Effector memory CD4-positive, alpha-beta T cell (primary cell): ENCODE results near the gene FNDC10.
A peak's percentile ranks its signal among the peaks of the same experiment; 100 is the strongest.
"Not testable (repeated sequence)": the region's sequence is repeated elsewhere in the genome, so short reads cannot be mapped to it uniquely, and the experiment has no call there.

Source experiments
- DNase-seq, 3 donors: peaks; one replicate each; pipeline ENCODE4 v3.0.0-alpha.2; 2020
- H3K27ac ChIP-seq: 2 replicates; pipeline ENCODE4 v1.7.0; 2013; ENCODE audit warnings: mild to moderate bottlenecking, low read length, moderate library complexity; ENCODE audit not compliant: insufficient read depth, poor library complexity, severe bottlenecking
- H3K27me3 ChIP-seq: replicated peaks from 2 replicates; pipeline ENCODE4 v1.7.0; 2013; ENCODE audit warnings: mild to moderate bottlenecking, low read length; ENCODE audit not compliant: insufficient read depth, control insufficient read depth, poor library complexity, severe bottlenecking
- H3K36me3 ChIP-seq: 2 replicates; pipeline ENCODE4 v1.7.0; 2013; ENCODE audit warnings: mild to moderate bottlenecking, low read length, moderate library complexity; ENCODE audit not compliant: control insufficient read depth, insufficient read depth
- H3K4me1 ChIP-seq: 2 replicates; pipeline ENCODE4 v1.7.0; 2013; ENCODE audit warnings: low read length, mild to moderate bottlenecking; ENCODE audit not compliant: control insufficient read depth, insufficient read depth, poor library complexity, severe bottlenecking
- H3K4me3 ChIP-seq: 2 replicates; pipeline ENCODE4 v1.7.0; 2013; ENCODE audit warnings: low read length, low read depth, mild to moderate bottlenecking; ENCODE audit not compliant: insufficient read depth, poor library complexity, severe bottlenecking
- H3K9me3 ChIP-seq: 2 replicates; pipeline ENCODE4 v1.7.0; 2013; ENCODE audit warnings: mild to moderate bottlenecking, low read length, moderate library complexity; ENCODE audit not compliant: control insufficient read depth
- total RNA-seq, 3 donors: gene quantifications; one replicate each; lab custom pipeline; 2026; lab: John Stamatoyannopoulos, UW

Gene FNDC10
- total RNA-seq, result 1.9 to 3.3 (median 2.8) reads per million in 3 donors

DNA sequence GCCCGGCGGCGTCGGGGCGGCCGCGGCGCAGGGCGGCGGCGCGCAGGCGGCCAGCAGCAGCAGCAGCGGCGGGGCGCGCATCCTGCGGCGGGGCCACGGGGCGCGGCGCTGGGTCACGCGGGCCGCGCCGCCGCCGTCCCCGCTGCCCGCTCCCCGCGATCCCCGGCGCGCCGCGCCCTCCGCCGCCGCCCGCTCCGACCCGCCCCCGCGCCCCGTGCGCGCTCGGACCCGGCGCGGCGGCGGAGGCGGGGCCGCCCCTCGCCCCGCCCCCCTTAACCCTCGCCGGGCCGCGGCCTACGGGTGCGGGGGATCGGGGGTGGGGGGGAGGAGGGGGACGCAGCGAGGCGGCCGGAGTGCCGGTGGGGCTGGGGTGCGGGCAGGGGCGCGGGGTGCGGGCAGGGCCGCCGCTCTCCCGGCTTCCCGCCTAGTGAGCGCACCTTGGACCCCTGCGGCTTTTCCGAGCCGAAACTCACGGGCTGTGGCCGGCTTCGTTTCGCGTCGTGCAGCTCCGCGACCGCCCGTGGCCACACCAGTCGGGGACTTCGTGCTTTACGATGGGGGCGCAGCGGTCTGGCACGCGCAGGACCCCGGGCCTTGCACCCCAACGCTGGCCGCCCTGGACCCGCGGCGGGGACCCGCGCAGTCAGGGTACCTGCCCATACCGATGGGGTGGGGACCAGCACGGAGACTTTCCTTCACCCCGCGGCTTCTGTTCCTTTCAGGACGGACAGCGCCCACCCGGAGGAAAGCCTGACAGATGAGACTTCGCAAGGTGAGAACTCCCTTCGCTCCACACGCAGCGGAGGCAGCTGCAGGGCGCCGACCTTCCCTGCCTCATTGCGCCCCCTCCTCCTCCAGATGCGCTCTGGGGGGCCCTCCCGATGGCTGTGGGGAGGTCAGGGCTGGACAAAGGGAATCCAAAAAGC, at the start of gene FNDC10:
FNDC10 (minus strand) TSS at position 201 of the 926 bp plus-strand sequence; CDS start at position 81, 120 bp downstream.
- DNase-seq, result no peak
- H3K4me1 ChIP-seq, result peaks cover 3% of the 10 kb centered on the region
- H3K27me3 ChIP-seq, result no peaks in the 10 kb centered on the region
- H3K36me3 ChIP-seq, result no peaks in the 10 kb centered on the region
- H3K4me3 ChIP-seq, result peak within 1 kb of the TSS; percentile 56
- no peaks in the 10 kb centered on the region for H3K9me3 ChIP-seq
- H3K27ac ChIP-seq, result no peak within 1 kb of the TSS

DNA sequence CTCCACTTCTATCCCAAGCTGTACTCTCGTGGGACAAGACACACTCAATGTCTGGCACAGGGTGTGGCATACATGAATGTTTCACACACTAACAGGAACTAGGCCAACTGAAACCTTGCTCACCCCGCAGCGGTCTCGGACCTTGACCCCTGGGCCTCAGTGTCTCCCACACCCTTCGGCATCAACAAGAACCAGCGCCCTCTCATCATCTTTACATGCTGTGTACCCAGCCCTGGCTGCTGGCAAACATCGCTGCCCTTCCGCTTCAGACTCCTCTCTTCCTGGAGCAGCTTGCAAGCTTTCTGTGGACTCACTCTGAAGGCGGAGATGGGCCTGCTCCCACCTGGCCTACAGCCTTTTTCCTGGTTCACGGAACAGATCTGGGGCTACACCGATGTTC, 48.3 kb upstream of the FNDC10 start:
- not testable (repeated sequence) for H3K27me3 ChIP-seq, H3K27ac ChIP-seq, H3K4me3 ChIP-seq, H3K4me1 ChIP-seq, H3K9me3 ChIP-seq, DNase-seq
- H3K36me3 ChIP-seq, result peaks cover 29% of the 10 kb centered on the region

DNA sequence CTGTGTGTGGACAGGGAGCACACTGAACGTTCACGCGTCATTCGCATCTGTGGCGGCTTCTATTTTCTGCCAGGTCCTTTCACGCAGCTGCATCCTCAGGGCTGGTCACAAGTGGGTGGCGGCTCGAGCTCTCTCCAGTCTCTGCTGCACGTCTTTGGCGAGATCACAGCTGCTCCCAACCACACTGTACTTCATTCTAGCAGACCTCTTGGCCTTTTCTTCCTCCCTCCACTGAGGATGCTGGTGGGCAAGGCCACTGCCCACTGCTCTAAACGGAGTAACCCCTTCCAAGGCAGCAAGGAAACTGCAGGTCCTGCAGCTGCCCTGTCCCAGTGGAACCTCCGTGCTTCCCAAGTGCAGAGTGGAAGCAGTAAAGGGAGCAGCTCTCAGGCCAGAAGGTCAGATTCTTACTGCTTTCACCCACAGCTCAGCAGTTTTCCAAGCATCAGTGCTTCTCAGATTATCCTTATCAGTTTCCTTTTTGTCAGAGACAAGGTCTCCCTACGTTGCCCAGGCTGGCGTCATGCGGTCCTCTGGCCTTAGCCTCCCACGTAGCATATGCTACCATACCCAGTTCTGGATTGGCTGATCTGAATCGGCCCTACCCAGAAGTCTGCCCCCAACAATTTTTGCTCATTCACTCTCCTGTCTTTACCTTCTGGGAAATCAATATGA, 47.8 kb upstream of the FNDC10 start:
- not testable (repeated sequence) for DNase-seq, H3K4me1 ChIP-seq, H3K27ac ChIP-seq, H3K27me3 ChIP-seq, H3K9me3 ChIP-seq, H3K4me3 ChIP-seq
- peaks cover 28% of the 10 kb centered on the region for H3K36me3 ChIP-seq

DNA sequence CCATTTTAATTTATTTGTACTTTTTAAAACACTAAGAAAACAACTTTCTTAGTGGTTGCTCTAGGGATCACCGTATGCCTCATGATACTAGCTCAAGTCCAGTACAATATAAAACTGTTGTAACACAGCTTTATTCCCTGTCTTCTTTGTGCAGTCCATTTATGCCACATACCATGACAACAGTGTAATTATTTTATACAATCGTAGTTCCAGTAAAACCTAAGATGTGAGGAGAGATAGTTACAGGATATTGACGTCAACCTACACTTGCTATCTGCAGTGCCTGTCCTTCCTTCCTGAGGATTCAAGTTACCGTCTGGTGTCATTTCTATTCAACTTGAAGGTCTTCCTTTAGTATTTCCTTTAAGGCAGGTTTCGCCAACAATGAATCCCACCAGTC, 46.4 kb upstream of the FNDC10 start:
- not testable (repeated sequence) for H3K9me3 ChIP-seq, H3K27ac ChIP-seq, H3K27me3 ChIP-seq, H3K4me1 ChIP-seq, H3K4me3 ChIP-seq, DNase-seq
- peaks cover 21% of the 10 kb centered on the region for H3K36me3 ChIP-seq

DNA sequence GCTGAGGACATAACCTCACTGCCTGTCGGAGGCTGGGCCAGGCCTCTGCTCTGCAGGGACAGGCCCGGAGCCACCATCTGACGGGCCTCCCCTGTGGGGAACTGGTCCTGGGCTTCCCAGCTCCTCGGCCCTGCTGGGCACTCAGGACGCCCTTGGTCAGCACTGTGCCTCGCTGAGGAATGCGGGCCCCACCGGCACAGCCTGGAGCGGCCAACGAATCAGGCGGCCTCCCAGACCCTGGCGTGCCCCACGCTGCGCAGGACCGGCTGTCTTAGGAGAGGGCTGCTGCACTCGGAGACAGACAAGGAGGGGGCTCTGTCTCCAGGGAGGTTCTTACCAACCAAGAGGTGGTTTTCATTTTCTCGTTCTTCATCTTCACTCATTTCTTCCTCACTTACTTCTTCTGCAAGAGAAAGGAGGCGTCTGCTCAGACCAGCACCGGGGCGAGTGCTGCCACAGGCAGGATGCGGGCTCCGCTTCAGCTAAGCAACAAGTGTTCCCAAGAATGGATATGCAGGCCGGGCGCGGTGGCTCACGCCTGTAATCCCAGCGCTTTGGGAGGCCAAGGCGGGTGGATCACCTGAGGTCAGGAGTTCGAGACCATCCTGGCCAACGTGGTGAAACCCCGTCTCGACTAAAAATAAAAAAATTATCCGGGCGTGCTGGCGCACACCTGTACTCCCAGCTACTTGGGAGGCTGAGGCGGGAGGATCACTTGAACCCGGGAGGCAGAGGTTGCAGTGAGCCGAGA, 41.0 kb upstream of the FNDC10 start:
- H3K27me3 ChIP-seq, H3K36me3 ChIP-seq, H3K4me1 ChIP-seq, H3K27ac ChIP-seq, DNase-seq, H3K9me3 ChIP-seq, H3K4me3 ChIP-seq: not testable (repeated sequence)

DNA sequence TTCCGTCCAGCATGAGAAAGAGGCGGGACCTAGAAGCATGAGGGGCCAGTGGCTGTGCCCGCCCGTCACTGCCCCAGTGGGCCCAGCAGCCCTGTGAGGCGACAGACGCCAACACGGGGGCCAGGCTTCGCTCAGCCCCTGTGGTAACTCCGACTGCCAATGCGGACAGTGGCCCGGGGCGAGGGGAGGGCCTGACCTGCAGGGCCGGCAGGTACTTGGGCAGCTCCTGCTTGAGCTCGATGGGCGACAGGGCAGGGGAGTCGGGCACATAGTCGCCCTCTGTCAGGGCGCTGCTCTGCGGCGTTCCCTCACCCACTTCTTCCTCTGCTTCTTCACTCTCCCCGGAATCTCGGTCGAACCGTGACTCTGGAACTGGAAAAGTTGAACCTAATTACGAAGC, 40.1 kb upstream of the FNDC10 start:
- DNase-seq, result not testable (repeated sequence)

DNA sequence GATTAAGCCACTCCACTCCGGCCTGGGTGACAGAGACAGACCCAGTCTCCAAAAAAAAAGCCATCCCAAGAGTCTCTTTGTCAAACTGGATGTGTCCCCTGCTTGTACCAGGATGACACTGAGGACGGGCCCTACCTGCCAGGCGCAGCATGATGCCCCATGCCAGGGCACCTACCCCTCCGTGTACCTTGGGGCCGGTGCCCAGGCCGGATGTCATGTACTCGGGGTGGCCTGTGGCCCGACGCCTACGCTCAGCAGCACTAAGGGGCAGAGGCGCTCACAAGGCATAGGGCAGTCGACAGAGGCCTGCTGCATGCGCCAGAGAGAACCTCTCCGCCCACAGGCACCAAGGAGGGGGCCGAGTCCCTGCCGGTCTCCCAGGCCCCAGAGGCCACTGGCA, 39.4 kb upstream of the FNDC10 start:
- H3K27me3 ChIP-seq, DNase-seq, H3K4me1 ChIP-seq, H3K4me3 ChIP-seq, H3K36me3 ChIP-seq, H3K27ac ChIP-seq, H3K9me3 ChIP-seq: not testable (repeated sequence)

More for the DNA sequence above, 40.1 kb upstream of the FNDC10 start:
- H3K9me3 ChIP-seq, H3K4me1 ChIP-seq, H3K27me3 ChIP-seq, H3K36me3 ChIP-seq, H3K4me3 ChIP-seq, H3K27ac ChIP-seq: not testable (repeated sequence)

DNA sequence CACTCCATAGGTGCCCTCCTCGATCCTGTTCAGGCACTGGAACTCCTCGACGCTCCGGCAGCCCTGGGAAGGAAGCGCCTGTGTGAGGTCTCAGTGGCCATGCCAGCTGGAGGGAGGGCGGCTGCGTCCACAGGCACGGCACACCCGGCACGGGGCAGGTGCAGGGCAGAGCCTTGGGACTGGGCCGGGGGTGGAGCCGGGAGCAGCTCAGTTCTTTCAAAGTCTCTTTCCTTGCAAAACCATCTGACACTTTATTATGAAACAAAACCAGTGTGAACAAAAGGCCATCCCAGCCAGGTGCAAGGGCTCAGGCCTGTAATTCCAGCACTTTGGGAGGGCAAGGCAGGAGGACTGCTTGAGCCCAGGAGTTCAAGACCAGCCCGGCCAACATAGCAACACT, 38.6 kb upstream of the FNDC10 start:
- not testable (repeated sequence) for DNase-seq, H3K4me3 ChIP-seq, H3K9me3 ChIP-seq, H3K27me3 ChIP-seq, H3K36me3 ChIP-seq, H3K4me1 ChIP-seq, H3K27ac ChIP-seq

DNA sequence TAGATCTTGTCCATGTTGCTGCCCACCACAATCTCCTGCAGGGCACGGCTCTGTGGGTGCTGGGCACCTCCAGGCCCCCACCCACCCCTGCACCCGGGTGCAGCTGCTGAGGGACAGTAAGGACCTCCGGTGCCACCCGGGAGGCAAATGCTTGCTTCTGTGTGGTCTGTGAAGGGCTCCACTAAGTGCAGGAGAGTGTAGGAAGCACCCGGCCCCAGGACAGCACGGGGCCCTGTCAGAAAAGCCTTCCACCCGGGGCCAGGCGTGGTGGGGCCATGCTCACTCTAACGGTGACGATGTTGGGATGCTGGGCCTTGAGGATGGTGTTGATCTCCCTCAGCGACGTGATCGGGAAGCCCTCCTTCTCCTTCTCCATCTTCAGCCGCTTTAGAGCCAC, 37.5 kb upstream of the FNDC10 start:
- H3K27ac ChIP-seq, H3K36me3 ChIP-seq, H3K4me1 ChIP-seq, DNase-seq, H3K9me3 ChIP-seq, H3K4me3 ChIP-seq, H3K27me3 ChIP-seq: not testable (repeated sequence)
